Measurements from ENCODE around the gene LRRC71. TPM values are rescaled to one million over a fixed set of nuclear protein-coding genes. Genes with fewer than 3 reads are reported as not detected.

The LRRC71 gene
- total and polyA plus RNA-seq, 2 of the 8 experiments (the other 6 are each of a cell fraction or from before 2014, with no cell fraction given): 0.05 TPM; not detected in 1

GRCh38 chr1:156958247-156958714 is 37.8 kb downstream of the LRRC71 start (continued):
- no peak for TF ChIP-seq CHD7 (IDR thresholded peaks at IDR 0.05; ENCODE audit: insufficient replicate concordance, low read length)
- TF ChIP-seq RNF2 (IDR thresholded peaks at IDR 0.05; ENCODE audit: borderline replicate concordance, low read depth, low read length, missing control alignments, poor library complexity, severe bottlenecking): no peak
- no peak for TF ChIP-seq ASH2L (IDR thresholded peaks at IDR 0.05; ENCODE audit: low read length)
- no peak for TF ChIP-seq MAX (IDR thresholded peaks at IDR 0.05)
- TF ChIP-seq CHD1 (IDR thresholded peaks at IDR 0.05; ENCODE audit: low read depth, low read length): no peak
- TF ChIP-seq EZH2 (IDR thresholded peaks at IDR 0.05; ENCODE audit: low read depth, low read length, severe bottlenecking): no peak
- TF ChIP-seq SIX5 (IDR thresholded peaks at IDR 0.05; ENCODE audit: low read depth, low read length): no peak
- TF ChIP-seq SUZ12 (IDR thresholded peaks at IDR 0.05; ENCODE audit: low read length): no peak
- no peak for TF ChIP-seq JUND (IDR thresholded peaks at IDR 0.05; ENCODE audit: low read length)
- no peak for TF ChIP-seq BACH1 (IDR thresholded peaks at IDR 0.05; ENCODE audit: low read length)
- no peak for TF ChIP-seq SAP30 (IDR thresholded peaks at IDR 0.05; ENCODE audit: insufficient read depth, insufficient replicate concordance, low read length)
